Naive thymus-derived CD8-positive, alpha-beta T cell (primary cell): Measurements from ENCODE around the gene GPER1. TPM values are rescaled to one million over a fixed set of nuclear protein-coding genes. Genes with fewer than 3 reads are reported as not detected.
"Not testable (repeated sequence)": the region's sequence is repeated elsewhere in the genome, so short reads cannot be mapped to it uniquely, and the experiment has no call there.

Source experiments
- ATAC-seq, 2 donors: fragments of 150-1000 bp; cut with Tn5 transposase in 1 of 2; sonication (Bioruptor Pico), chemical (Tn5 transposase) in 1 of 2; 1 replicate in 1 of 2; 2 replicates in 1 of 2; pipeline ENCODE4 v1.10.0; 2021; ENCODE audit warnings: mild to moderate bottlenecking in 2 of 2, moderate library complexity in 2 of 2
- POLR2A ChIA-PET: fragments of 350-600 bp; sonication (Branson Sonifier 250); formaldehyde crosslinking; loops from one replicate; lab custom pipeline; 2021; ENCODE audit warnings: antibody characterized with exemption; lab: Charles Lee
- DNase-seq, 10 donors: peaks; one replicate each; pipeline versions ENCODE4 v3.0.0 to v3.0.0-alpha.2; 2020 to 2022
- H3K27ac Mint-ChIP-seq, 10 donors: one replicate each; pipeline ENCODE4 v1.8.0; 2020 to 2022; ENCODE audit warnings: mild to moderate bottlenecking in 10 of 10, mixed read lengths in 10 of 10, moderate library complexity in 4 of 10, inconsistent platforms in 1 of 10
- H3K27me3 Mint-ChIP-seq, 5 donors: one replicate each; pipeline ENCODE4 v1.8.0; 2021 to 2022; ENCODE audit warnings: mixed read lengths in 5 of 5
- H3K36me3 Mint-ChIP-seq, 3 donors: one replicate each; pipeline ENCODE4 v1.8.0; 2020 to 2022; ENCODE audit warnings: mixed read lengths in 3 of 3, mild to moderate bottlenecking in 2 of 3, inconsistent platforms in 1 of 3
- H3K4me1 Mint-ChIP-seq, 4 donors: one replicate each; pipeline ENCODE4 v1.8.0; 2021 to 2022; ENCODE audit warnings: mixed read lengths in 4 of 4
- H3K4me3 Mint-ChIP-seq, 10 donors: one replicate each; pipeline ENCODE4 v1.8.0; 2020 to 2022; ENCODE audit warnings: mild to moderate bottlenecking in 10 of 10, mixed read lengths in 10 of 10, moderate library complexity in 6 of 10, inconsistent platforms in 1 of 10
- H3K9me3 Mint-ChIP-seq, 9 donors: one replicate each; pipeline ENCODE4 v1.8.0; 2020 to 2022; ENCODE audit warnings: mixed read lengths in 9 of 9, mild to moderate bottlenecking in 3 of 9, inconsistent platforms in 1 of 9, moderate library complexity in 1 of 9
- polyA plus RNA-seq, 3 donors: library from polyadenylated mRNA; unstranded; fragments of 300-500 nt; fragmentation: Illumina TruSeq; gene quantifications; one replicate each; pipeline ENCODE4 v1.2.3, GENCODE V29; 2021
- total RNA-seq, 8 experiments: library from RNA in 2 of 8; stranded (reverse) in 2 of 8; gene quantifications; one replicate each; pipeline ENCODE4 v1.2.3 and lab custom pipeline; 2021 to 2026

The GPER1 gene
- total and polyA plus RNA-seq, 5 experiments from 2014 or later: 0.11 to 0.25 TPM; not detected in 3

DNA sequence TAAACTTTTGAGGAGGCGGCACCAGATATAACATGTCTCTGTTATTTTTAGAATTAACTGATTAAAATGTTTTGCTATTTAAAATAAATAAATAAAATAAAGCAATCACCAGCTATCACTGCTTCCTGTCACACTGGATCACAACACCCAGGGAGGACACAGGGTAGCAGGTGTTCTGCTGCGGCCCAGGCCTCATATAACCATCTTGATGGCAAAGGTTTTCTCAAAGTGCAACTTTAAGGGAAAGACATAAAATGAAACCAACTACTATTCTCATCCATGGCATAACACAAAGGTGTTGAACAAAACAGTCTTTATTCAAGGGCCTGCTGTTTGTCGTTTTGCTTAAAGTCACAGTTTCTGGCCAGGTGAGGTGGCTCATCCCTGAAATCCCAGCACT is 23.2 kb downstream of the GPER1 start:
- no peak for ATAC-seq
- Mint-ChIP-seq H3K4me3 (no peak overlapping the region), H3K27me3 (no peaks in the 10 kb centered on the region), H3K4me1 (peaks cover 0 to 6% (median 2%) of the 10 kb centered on the region in 4 donors), H3K9me3 (no peaks in the 10 kb centered on the region), H3K36me3 (peaks cover 0 to 3% (median 0%) of the 10 kb centered on the region in 3 donors), H3K27ac (no peak overlapping the region)
- POLR2A ChIA-PET: no interaction called here
- no peak for DNase-seq

DNA sequence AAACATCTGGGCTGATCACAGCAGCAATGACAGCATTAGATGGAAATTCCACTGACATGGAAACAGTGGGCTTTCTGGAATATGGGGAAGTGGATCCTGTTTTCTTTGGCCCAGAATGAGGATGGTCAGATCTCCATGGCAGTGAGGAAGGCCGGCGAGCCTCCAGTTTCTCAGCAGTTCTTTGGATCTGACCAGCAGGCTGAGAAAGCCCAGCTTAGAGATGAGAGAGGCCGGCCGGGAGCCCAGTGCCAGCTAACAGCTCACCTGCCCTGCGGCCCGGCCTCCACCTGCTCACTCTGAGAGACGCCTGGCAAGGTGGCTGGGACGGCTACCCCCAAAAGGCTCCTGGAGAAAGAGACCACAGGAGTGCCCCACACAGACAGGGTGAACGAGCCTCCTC is 24.2 kb downstream of the GPER1 start:
- Mint-ChIP-seq H3K27me3 (no peaks in the 10 kb centered on the region), H3K27ac (no peak overlapping the region), H3K4me1 (peaks cover 0 to 6% (median 0%) of the 10 kb centered on the region in 4 donors), H3K4me3 (no peak overlapping the region), H3K36me3 (peaks cover 0 to 3% (median 0%) of the 10 kb centered on the region in 3 donors), H3K9me3 (no peaks in the 10 kb centered on the region)
- ATAC-seq (no peak), DNase-seq (peak in 1 of 10 donors; percentile 14)
- POLR2A ChIA-PET: no interaction called here

DNA sequence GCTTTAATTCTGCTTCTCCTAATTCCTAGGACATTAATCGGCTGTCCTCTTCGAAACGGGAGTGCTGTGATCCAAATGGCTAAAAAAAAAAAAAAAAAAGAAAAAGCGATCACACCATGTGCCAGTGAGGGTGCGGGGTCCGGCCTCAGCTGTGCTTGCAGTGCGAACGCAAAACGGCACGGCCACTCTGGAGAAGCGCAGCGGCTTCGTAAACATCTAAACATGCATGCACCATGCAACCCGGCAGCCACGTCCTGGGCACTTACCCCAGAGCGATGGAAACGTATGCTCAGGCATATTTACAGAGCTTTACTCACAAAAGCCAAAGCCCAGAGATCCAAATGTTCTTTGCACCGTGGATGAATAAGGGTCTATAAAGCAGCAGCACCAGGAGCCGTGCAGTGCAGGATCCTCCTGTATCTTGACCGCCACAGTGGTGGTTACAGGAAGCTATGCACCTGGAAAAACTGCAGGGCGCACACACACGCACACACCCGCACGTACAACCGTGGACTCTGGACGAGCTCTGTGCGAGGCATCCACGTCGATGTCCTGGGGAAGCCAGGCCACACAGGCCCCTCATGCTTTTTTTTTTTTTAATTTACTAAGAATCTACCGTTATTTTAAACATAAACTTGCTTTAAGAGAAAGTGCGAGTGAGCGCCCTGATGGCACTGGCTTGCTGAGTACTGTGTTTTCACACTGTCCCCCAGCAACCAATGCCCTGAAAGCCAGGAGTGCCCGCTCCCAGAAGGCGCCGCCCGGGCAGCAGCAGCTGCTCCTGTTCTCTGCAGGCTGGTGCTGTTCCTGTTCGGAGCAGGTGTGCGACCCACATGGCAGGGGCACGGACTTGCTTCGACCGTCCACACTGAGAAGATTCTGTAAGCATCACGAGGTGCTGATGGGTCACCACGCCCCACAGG is 25.0 kb downstream of the GPER1 start:
- Mint-ChIP-seq H3K9me3 (no peaks in the 10 kb centered on the region), H3K4me1 (peaks cover 0 to 5% (median 2%) of the 10 kb centered on the region in 4 donors), H3K27ac (no peak overlapping the region), H3K4me3 (no peak overlapping the region), H3K27me3 (no peaks in the 10 kb centered on the region), H3K36me3 (peaks cover 0 to 3% (median 0%) of the 10 kb centered on the region in 3 donors)
- peak in 1 of 10 donors; percentile 59 for DNase-seq
- ATAC-seq: no peak
- POLR2A ChIA-PET: no interaction called here

DNA sequence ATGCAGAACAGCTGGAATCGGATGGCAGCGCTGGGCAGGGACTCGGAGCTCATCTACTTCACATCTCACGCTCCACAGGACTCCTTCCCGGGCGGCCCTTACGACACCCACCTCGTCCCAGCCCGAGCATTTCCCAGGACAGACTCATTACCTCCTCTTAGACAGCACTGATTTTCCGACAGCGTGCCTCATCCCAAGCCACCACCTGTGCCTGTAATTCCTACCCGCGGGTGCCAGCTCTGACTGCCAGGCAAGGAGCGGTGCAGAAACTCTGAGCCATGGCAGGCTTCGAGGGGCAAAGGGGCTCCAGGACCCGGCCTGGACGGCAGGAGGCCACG is 25.6 kb downstream of the GPER1 start:
- Mint-ChIP-seq H3K27me3 (no peaks in the 10 kb centered on the region), H3K4me3 (no peak overlapping the region), H3K4me1 (peaks cover 2 to 9% (median 5%) of the 10 kb centered on the region in 4 donors), H3K27ac (peak overlapping the region in 1 of 10 donors; percentile 66), H3K36me3 (peaks cover 0 to 3% (median 0%) of the 10 kb centered on the region in 3 donors), H3K9me3 (no peaks in the 10 kb centered on the region)
- POLR2A ChIA-PET: interaction anchor here (0.9 kb wide), 1 partner anchor 47 kb away, joined by 3 read pairs; no protein-coding TSS in a partner anchor
- DNase-seq: peak in 1 of 10 donors; percentile 48
- ATAC-seq: no peak

DNA sequence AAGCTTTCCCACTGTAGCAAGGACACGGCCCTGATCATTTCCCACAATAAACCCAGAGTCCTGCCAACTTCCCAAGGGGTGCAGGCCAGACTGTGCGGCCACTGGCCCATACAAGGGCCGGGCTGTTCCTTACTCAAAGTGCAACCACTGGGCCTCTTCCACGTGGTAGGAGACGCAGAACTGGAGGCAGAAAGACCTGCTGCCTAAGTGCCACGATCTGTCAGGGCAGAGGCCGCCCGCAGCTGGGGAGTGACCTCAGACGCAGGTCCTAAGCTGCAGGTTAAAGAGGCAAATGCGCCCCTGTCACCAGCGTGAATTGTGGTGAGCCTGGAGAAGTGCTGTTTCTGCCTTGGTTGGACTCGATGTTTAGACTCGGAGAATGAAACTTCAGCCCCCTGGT is 26.2 kb downstream of the GPER1 start:
- Mint-ChIP-seq H3K4me1 (peaks cover 5 to 13% (median 8%) of the 10 kb centered on the region in 4 donors), H3K36me3 (peaks cover 0 to 3% (median 0%) of the 10 kb centered on the region in 3 donors), H3K9me3 (no peaks in the 10 kb centered on the region), H3K27me3 (no peaks in the 10 kb centered on the region), H3K27ac (no peak overlapping the region), H3K4me3 (no peak overlapping the region)
- POLR2A ChIA-PET: interaction anchor here (0.9 kb wide), 1 partner anchor 46 kb away, joined by 3 read pairs; no protein-coding TSS in a partner anchor
- ATAC-seq (no peak), DNase-seq (no peak)

DNA sequence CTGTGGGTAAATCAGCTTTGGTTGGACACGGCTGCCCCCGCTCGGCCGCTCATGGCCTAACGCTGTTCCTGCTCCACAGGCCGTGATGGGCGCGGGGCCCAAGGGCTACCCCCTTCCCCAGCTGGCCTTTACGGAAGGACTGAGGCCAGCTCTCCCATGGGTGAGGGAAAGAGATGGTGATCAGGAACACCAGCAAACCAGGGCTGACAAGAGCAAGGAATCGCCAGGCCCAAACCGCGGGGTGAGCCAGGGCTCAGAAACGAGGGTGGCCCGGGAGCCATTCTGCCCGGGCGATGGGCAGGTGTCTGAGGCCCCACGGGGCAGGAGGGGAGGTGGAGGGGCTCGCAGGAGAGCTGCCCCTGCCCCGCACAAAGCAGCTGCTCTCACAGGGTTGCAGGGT is 26.6 kb downstream of the GPER1 start:
- Mint-ChIP-seq H3K36me3 (peaks cover 0 to 3% (median 0%) of the 10 kb centered on the region in 3 donors), H3K4me1 (peaks cover 7 to 17% (median 11%) of the 10 kb centered on the region in 4 donors), H3K27me3 (no peaks in the 10 kb centered on the region), H3K4me3 (no peak overlapping the region), H3K9me3 (no peaks in the 10 kb centered on the region), H3K27ac (no peak overlapping the region)
- peak in 1 of 10 donors; percentile 48 for DNase-seq
- no peak for ATAC-seq
- POLR2A ChIA-PET: no interaction called here

DNA sequence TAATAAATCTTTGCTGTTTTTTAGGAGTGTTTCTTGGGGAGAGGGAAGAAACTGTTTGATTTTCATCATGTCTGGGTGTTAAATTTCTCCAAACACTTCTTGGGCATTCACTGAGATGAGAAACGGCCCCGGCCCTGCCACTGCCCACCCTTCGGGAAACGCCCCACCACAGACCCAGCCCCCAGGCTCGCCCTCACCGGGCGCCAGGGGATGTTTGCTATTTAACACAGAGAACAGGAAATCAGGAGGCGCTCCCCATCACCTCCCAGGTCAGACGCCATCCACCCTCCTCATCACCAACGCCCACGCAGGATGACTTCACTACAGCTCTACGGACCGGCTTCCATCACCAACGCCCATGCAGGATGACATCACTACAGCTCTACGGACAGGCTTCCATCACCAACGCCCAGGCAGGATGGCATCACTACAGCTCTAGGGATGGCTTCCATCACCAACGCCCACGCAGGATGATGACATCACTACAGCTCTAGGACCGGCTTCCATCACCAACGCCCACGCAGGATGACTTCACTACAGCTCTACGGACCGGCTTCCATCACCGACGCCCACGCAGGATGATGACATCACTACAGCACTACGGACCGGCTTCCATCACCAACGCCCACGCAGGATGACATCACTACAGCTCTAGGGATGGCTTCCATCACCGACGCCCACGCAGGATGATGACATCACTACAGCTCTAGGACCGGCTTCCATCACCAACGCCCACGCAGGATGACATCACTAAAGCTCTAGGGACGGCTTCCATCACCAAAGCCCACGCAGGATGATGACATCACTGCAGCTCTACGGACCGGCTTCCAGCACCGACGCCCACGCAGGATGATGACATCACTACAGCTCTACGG is 27.5 kb downstream of the GPER1 start:
- H3K27ac Mint-ChIP-seq, H3K27me3 Mint-ChIP-seq, ATAC-seq, H3K9me3 Mint-ChIP-seq, POLR2A ChIA-PET, H3K36me3 Mint-ChIP-seq, H3K4me3 Mint-ChIP-seq: not testable (repeated sequence)
- DNase-seq: peak in 1 of 10 donors; percentile 22
- H3K4me1 Mint-ChIP-seq: peaks cover 7 to 17% (median 11%) of the 10 kb centered on the region in 4 donors

DNA sequence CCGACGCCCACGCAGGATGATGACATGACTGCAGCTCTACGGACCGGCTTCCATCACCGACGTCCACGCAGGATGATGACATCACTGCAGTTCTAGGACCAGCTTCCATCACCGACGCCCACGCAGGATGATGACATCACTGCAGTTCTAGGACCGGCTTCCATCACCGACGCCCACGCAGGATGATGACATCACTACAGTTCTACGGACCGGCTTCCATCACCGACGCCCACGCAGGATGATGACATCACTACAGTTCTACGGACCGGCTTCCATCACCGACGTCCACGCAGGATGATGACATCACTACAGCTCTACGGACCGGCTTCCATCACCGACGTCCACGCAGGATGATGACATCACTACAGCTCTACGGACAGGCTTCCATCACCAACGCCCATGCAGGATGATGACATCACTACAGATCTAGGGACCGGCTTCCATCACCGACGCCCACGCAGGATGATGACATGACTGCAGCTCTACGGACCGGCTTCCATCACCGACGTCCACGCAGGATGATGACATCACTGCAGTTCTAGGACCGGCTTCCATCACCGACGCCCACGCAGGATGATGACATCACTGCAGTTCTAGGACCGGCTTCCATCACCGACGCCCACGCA is 28.6 kb downstream of the GPER1 start:
- H3K27ac Mint-ChIP-seq, H3K27me3 Mint-ChIP-seq, H3K36me3 Mint-ChIP-seq, POLR2A ChIA-PET, ATAC-seq, H3K9me3 Mint-ChIP-seq, H3K4me3 Mint-ChIP-seq: not testable (repeated sequence)
- DNase-seq: peak in 1 of 10 donors; percentile 18
- peaks cover 7 to 17% (median 11%) of the 10 kb centered on the region in 4 donors for H3K4me1 Mint-ChIP-seq

DNA sequence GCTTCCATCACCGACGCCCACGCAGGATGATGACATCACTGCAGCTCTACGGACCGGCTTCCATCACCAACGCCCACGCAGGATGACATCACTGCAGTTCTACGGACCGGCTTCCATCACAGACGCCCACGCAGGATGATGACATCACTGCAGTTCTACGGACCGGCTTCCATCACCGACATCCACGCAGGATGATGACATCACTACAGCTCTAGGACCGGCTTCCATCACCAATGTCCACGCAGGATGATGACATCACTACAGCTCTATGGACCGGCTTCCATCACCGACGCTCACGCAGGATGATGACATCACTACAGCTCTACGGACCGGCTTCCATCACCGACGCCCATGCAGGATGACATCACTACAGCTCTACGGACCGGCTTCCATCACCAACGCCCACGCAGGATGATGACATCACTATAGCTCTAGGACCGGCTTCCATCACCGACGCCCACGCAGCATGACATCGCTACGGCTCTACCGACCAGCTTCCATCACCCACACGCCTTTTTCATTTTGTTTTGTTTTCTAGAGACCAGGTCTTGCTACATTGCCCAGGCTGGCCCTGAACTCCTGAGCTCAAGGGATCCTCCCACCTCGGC is 29.5 kb downstream of the GPER1 start:
- peak in 1 of 10 donors; percentile 4 for DNase-seq
- no peak overlapping the region for H3K4me3 Mint-ChIP-seq
- no peak for ATAC-seq
- H3K9me3 Mint-ChIP-seq: no peaks in the 10 kb centered on the region
- no peaks in the 10 kb centered on the region for H3K36me3 Mint-ChIP-seq
- POLR2A ChIA-PET: no interaction called here
- no peak overlapping the region for H3K27ac Mint-ChIP-seq
- peaks cover 7 to 17% (median 12%) of the 10 kb centered on the region in 4 donors for H3K4me1 Mint-ChIP-seq
- no peaks in the 10 kb centered on the region for H3K27me3 Mint-ChIP-seq

DNA sequence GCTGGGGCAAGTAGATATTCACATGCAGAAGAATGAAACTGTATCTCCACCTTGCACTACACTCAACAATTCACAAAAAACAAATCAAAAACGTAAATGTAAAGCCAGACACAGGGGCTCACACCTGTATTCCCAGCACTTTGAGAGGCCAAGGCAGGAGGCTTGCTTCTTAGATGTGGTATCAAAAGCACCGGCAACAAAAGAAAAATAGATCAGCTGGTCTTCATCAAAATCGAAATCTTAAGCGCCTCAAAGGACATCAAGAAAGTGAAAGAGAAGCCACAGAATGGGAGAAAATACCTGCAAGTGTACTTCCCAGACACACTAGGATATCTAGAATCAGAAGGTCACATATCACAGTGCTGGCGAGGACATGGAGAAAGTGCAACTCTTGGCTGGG is 31.3 kb downstream of the GPER1 start:
- Mint-ChIP-seq H3K27ac (peak overlapping the region in 5 of 10 donors; percentile 15 to 84 (median 64)), H3K36me3 (peaks cover 0 to under 1% (median 0%) of the 10 kb centered on the region in 3 donors), H3K27me3 (no peaks in the 10 kb centered on the region), H3K9me3 (no peaks in the 10 kb centered on the region), H3K4me3 (peak overlapping the region in 1 of 10 donors; percentile 49), H3K4me1 (peaks cover 7 to 17% (median 12%) of the 10 kb centered on the region in 4 donors)
- DNase-seq: no peak
- ATAC-seq: no peak
- POLR2A ChIA-PET: interaction anchor here (1.2 kb wide), 1 partner anchor 15 kb away, joined by 3 read pairs; no protein-coding TSS in a partner anchor

DNA sequence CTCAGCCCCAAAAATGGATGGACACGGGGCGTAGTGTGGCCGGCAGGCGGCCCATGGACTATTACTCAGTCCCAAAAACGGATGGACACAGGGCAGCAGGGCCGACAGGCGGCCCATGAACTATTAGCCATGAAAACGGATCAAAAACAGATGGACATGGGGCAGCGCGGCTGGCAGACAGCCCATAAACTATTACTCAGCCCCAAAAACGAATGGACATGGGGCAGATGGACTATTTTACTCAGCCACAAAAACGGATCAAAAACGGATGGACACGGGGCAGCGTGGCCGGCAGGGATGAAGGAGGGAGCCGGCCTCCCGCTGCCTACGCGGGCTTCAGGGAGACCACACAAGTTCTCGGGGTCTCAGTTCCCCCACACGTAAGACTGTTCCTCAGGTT is 32.9 kb downstream of the GPER1 start:
- Mint-ChIP-seq H3K36me3 (peaks cover 0 to 8% (median 4%) of the 10 kb centered on the region in 3 donors), H3K27ac (no peak overlapping the region), H3K4me1 (peaks cover 7 to 17% (median 11%) of the 10 kb centered on the region in 4 donors), H3K27me3 (no peaks in the 10 kb centered on the region), H3K4me3 (no peak overlapping the region), H3K9me3 (no peaks in the 10 kb centered on the region)
- POLR2A ChIA-PET: no interaction called here
- DNase-seq: peak in 1 of 10 donors; percentile 15
- no peak for ATAC-seq

DNA sequence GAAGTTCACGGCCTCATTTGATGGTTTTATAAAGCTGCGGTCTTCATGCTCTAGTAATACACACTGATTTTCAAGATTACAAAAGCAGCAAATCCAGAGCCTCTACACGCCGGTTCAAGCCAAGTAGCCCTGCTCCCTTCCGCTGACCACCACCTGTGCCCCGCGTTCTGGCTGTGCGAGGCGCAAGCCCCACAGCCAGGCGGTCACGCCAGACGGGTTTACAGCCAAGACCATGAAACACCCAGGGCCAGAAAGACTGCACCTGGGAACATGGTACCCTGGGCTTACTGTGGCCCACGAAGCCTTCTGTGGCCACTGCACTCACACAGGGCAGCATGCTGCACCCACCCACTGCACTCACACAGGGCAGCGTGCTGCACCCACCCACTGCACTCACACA is 33.6 kb downstream of the GPER1 start:
- Mint-ChIP-seq H3K27ac (no peak overlapping the region), H3K36me3 (peaks cover 0 to 10% (median 6%) of the 10 kb centered on the region in 3 donors), H3K27me3 (no peaks in the 10 kb centered on the region), H3K4me1 (peaks cover 7 to 17% (median 11%) of the 10 kb centered on the region in 4 donors), H3K9me3 (no peaks in the 10 kb centered on the region), H3K4me3 (no peak overlapping the region)
- POLR2A ChIA-PET: no interaction called here
- DNase-seq: peak in 1 of 10 donors; percentile 28
- no peak for ATAC-seq
